ENCODE results near the gene NPTX2. TPM values are rescaled to one million over a fixed set of nuclear protein-coding genes. Genes with fewer than 3 reads are reported as not detected.

Gene NPTX2
- total and polyA plus RNA-seq, 2 of the 8 experiments (the other 6 are each of a cell fraction or from before 2014, with no cell fraction given), result 18.4 to 19.2 TPM

GRCh38 chr7:98647326-98647725 lies 30.2 kb downstream of the NPTX2 start (continued):
- TF ChIP-seq GTF2F1 (IDR thresholded peaks at IDR 0.05; ENCODE audit: borderline replicate concordance, low read depth, low read length) (no peak), CTCF (IDR thresholded peaks at IDR 0.05; ENCODE audit: control extremely low read depth in 1 of 3, insufficient read depth in 1 of 3, low read depth in 1 of 3, low read length in 3 of 3) (no peak), SUZ12 (IDR thresholded peaks at IDR 0.05; ENCODE audit: low read length) (no peak), SP1 (IDR thresholded peaks at IDR 0.05; ENCODE audit: low read depth, low read length) (no peak)
